ENCODE results near the gene QKI.

QKI gene

DNA sequence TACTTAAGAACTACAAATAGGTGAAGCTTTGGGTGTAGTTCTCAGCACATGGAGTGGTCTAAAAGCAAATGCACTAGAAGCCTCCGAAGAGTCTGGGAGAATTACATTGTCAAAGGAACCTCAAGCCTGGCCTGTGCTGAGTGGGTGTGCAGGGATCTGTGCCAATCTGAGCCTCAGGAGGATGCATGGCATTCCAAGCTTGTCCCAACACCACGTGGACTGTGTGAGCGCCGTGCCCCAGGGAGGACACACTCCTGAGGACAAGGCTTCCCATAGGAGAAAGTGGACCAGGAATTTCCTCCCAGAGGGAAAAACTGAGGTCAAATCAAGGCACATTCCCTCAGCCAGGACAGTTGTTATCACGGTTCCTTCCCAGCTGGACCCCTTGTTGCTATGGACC, 185.8 kb downstream of the QKI start:
- DNase-seq (ENCODE audit: insufficient read length, low spot score) (no peak), FAIRE-seq (no peak)
- no peak for TF ChIP-seq POLR2A (IDR thresholded peaks at IDR 0.05; ENCODE audit: low read depth, low read length)

DNA sequence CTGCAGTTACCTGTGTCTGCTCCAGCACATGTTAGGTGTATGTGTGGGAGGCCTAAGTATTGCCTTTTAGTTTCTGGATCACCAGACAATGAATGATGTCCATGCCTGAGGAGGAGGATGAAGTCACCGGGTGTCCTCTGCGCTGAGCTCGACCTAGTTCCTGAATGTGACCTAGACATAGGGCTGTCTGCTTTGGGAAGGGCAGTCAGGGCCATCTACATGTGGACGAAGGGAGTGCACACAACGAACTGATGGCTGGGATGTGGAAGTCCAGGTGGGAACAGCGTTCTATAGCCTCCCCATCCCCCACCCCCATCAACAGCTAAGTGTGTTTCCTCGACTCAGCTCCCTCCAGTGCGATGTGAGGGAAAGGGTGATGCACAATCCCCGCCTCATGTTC, 186.3 kb downstream of the QKI start:
- FAIRE-seq = no peak
- TF ChIP-seq POLR2A (IDR thresholded peaks at IDR 0.05; ENCODE audit: low read depth, low read length) = no peak
- no peak for DNase-seq (ENCODE audit: insufficient read length, low spot score)

DNA sequence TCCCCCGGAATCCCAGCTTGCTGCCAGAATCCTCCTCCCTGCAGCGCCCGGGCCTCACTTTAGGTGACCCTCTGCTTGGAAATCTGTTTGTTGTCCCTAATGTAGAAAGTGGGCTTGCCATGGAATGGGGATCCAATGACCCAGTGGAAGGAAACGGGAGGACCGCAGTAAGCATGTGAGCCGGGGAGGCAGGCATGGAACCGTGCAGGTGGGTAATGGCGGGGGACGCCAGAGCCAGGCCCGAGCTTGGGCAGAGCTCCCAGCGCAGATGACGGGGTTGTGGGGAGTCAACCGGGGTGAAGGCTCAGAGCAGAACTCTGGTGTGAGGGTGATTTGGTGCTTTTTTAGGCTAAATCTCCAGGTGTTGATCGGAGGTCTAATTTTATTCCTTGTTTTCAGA, 188.3 kb downstream of the QKI start:
- no peak for DNase-seq (ENCODE audit: insufficient read length, low spot score)
- no peak for TF ChIP-seq POLR2A (IDR thresholded peaks at IDR 0.05; ENCODE audit: low read depth, low read length)
- no peak for FAIRE-seq

DNA sequence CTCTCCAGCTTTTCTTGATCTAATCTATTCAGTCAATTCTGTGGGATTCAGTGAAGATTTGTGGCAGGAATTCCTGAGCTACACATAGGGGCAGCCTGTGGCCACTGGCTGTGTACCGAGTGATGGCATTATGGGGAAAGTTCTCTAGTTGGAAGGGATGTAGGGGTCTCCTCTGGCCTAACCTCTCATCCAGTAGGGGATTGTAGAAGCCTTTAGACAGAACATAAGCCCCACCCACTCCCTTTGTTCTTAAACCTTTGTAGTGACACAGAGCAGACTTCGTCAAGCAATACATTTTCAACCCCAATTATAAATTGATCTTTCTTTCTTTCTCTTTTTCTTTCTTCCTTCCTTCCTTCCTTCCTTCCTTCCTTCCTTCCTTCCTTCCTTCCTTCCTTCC, 188.9 kb downstream of the QKI start:
- no peak for DNase-seq (ENCODE audit: insufficient read length, low spot score)
- no peak for FAIRE-seq
- no peak for TF ChIP-seq POLR2A (IDR thresholded peaks at IDR 0.05; ENCODE audit: low read depth, low read length)

DNA sequence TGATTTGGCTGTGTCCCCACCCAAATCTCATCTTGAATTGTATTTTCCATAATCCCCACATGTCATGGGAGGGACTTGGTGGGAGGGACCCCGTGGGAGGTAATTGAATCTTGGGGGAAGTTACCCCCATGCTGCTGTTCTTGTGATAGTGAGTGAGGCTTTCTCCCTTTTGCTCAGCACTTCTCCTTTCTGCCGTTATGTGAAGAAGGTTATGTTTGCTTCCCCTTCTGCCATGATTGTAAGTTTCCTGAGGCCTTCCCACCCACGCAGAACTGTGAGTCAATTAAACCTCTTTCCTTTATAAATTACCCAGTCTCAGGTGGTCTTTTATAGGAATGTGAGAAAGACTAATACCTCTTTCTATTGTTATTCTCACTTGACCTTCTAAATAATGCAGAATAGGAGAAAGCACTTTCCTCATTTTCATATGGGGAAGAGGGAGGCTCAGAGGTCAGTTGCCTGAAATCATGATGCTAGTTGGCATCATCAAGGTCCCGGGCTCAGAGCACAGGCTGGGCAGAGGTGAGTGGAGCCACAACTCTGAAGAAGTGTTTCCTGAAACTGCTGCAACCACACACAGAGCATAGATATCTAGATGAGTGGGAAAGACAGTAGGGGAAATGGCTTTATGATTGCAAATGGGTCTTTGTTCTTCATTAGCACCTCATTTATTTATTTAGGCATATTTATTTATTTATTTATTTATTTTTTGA, 191.0 kb downstream of the QKI start:
- DNase-seq (ENCODE audit: insufficient read length, low spot score) (no peak), FAIRE-seq (no peak)
- TF ChIP-seq POLR2A (IDR thresholded peaks at IDR 0.05; ENCODE audit: low read depth, low read length) = no peak

DNA sequence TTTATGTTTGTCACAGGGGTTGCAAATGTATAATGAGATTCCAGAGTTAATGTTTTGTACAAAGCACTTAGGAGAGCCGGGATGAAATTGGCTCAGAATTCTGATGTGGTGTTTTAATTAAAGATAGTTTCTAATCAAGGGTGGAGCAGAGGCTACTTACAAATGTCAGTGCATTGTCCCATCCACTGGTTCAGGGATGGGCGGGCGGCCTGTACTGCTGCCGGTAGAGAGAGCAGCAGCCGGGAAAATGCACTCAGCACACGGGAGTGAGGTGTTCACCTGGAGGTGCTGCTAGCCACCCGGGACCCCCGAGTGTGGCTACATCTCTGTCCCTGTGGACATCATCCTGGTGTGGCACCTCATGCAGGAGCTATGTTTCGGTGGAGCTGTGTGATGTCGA, 193.3 kb downstream of the QKI start:
- FAIRE-seq (no peak), DNase-seq (ENCODE audit: insufficient read length, low spot score) (no peak)
- no peak for TF ChIP-seq POLR2A (IDR thresholded peaks at IDR 0.05; ENCODE audit: low read depth, low read length)

DNA sequence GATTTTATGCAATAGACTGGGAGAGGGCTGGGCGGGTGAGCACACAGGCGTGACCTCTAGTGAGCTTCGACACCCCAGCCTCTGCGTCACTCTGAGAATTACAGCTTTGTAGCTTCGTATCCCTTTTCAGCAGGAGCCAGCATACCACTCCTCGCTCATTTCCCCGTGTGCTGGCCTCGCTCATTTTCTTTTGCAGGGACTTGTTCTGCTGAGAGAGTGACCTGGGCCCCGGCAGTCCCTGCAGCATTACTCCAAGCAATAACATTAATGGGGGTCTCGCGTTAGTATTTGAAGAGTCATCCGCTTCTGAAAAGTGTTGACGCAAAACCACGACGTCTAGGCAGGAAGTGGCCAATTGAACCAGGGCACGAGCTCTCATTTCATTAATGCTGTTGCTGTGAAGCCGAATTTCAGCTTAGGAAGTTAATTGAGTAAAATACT, 193.7 kb downstream of the QKI start:
- no peak for TF ChIP-seq POLR2A (IDR thresholded peaks at IDR 0.05; ENCODE audit: low read depth, low read length)
- no peak for FAIRE-seq
- DNase-seq (ENCODE audit: insufficient read length, low spot score) = no peak

DNA sequence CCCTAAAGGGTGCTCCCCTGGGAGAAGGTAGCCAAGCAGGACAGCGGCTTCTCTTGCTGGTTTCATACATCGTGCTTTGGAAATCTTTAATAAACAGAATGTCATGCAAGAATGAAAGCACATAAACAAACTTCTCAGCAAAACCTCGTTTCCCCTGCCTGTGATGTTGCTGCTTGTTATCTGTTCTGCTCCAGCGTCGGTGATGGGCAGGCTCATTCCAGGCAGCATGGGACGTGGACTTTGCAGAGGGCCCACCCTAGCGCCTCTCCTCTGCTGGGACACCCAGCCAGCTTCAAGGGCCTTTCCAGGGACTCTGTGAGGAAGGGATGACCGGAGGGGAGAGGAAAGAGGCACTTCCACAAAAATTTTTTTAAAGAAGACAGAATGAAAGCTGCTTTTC, 197.7 kb downstream of the QKI start:
- no peak for TF ChIP-seq POLR2A (IDR thresholded peaks at IDR 0.05; ENCODE audit: low read depth, low read length)
- DNase-seq (ENCODE audit: insufficient read length, low spot score) (no peak), FAIRE-seq (no peak)

DNA sequence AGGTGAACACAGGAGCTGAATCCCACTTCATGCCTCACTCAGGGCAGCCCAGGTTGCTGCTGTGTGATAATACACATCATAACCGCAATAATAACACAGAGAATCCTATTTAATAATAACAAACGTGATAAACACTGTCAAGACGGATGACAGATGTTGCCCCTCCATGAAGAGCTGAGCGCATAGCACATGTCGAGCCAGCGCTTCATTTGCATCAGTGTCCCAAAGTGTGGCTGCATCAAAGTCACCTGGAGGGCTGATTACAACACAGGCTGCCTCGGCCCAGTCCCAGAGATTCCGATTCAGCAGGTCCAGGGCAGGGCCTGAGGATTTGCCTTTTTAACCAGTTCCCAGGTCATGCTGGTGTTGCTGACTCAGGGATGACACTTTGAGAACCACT, 198.5 kb downstream of the QKI start:
- no peak for TF ChIP-seq POLR2A (IDR thresholded peaks at IDR 0.05; ENCODE audit: low read depth, low read length)
- no peak for FAIRE-seq
- DNase-seq (ENCODE audit: insufficient read length, low spot score) = no peak

DNA sequence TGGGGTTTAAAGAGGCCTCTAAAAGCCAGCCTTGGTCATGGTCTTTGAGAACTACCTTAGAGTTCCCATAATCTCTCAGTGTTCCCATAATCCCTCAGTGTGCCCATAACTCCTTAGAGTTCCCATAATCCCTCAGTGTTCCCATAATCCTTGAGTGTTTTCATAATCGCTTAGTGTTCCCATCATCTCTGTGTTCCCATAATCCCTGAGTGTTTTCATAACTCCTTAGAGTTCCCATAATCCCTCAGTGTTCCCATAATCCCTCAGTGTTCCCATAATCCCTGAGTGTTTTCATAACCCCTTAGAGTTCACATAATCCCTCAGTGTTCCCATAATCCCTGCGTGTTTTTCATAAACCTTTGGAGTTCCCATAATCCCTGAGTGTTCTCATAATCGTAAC, 199.2 kb downstream of the QKI start:
- no peak for DNase-seq (ENCODE audit: insufficient read length, low spot score)
- no peak for FAIRE-seq
- no peak for TF ChIP-seq POLR2A (IDR thresholded peaks at IDR 0.05; ENCODE audit: low read depth, low read length)

DNA sequence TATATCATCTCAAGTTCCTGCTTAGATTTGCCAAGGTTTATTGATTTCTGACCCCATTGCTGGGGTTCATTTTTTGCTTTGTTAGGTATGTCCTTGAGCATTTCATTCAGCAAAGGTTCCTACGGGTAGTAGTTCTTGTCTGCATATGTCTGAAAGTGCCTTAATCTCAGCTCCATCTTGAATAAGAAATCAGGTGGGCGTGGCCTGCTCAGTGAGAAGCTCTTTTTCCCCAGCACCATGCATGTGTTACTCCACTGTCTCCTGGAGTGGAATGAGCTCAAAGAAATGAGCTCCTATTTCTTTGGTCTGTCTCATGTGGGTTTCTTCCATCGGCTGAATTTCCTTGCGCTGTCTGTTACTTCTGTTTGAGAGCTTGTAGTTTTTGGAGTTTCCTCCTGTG, 201.9 kb downstream of the QKI start:
- no peak for FAIRE-seq
- TF ChIP-seq POLR2A (IDR thresholded peaks at IDR 0.05; ENCODE audit: low read depth, low read length) = no peak
- no peak for DNase-seq (ENCODE audit: insufficient read length, low spot score)

DNA sequence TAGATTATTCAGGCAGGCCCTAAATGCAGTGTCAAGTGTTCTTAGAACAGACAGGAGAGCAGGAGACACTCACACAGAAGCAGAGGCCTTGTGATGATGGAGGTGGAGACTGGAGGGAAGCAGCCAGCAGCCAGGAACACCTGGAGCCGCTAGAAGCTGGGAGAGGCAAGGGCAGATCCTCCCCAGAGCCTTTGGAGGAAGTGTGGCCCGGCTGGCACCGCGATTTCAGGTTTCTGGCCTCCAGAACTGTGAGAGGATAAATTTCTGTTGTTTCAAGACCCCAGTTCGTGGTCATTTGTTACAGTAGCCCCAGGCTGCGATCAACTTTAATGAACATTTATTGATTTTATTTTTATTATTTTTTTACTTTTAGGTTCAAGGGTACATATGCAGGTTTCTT, 203.0 kb downstream of the QKI start:
- no peak for DNase-seq (ENCODE audit: insufficient read length, low spot score)
- no peak for FAIRE-seq
- no peak for TF ChIP-seq POLR2A (IDR thresholded peaks at IDR 0.05; ENCODE audit: low read depth, low read length)

DNA sequence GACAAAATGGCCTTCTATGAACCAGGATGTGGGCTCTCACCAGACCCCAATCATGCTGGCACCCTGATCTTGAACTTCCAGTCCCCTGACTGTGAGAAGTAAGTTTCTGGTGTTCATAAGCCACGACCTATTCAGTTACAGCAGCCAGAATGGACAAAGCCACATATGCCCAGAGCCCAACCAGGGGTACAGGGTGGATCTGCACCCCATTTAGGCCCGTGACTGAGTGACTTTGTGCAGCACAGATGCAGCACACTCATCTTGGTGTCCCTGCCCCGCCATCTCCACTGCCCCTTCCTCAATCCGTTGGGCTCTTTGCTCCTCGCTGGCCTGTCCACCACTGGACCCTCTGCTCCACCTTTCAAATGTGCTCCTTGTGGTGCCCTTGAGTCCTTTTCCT, 205.6 kb downstream of the QKI start:
- DNase-seq (ENCODE audit: insufficient read length, low spot score) = no peak
- FAIRE-seq = no peak
- no peak for TF ChIP-seq POLR2A (IDR thresholded peaks at IDR 0.05; ENCODE audit: low read depth, low read length)

DNA sequence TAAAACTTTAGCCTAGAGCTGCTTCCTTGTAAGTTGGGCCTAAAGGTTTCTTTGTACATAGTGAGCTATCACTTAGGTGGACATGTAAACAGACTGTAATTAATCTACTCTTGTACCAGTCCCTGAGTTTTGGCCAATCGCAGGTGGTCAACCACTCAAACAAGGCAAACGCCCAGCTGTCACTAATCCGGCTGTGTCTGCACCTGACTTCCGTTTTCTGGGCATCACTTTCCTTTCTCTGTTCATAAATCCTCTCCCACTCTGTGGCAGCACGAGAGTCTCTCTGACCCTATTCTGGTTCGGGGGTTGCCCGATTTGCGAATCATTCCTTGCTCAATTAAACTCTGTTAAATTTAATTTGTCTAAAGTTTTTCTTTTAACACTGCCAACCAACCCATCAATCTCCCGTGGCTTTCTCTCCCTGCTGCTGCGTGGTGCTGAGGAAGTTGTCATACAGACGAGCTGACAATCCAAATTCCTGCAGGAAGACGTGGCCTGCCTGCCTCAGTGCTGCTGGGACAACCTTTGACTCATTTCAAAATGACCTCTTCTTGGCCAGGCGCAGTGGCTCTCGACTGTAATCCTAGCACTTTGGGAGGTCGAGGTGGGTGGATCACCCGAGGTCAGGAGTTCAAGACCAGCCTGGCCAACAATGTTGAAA, 206.3 kb downstream of the QKI start:
- FAIRE-seq (no peak), DNase-seq (ENCODE audit: insufficient read length, low spot score) (no peak)
- TF ChIP-seq POLR2A (IDR thresholded peaks at IDR 0.05; ENCODE audit: low read depth, low read length) = no peak

DNA sequence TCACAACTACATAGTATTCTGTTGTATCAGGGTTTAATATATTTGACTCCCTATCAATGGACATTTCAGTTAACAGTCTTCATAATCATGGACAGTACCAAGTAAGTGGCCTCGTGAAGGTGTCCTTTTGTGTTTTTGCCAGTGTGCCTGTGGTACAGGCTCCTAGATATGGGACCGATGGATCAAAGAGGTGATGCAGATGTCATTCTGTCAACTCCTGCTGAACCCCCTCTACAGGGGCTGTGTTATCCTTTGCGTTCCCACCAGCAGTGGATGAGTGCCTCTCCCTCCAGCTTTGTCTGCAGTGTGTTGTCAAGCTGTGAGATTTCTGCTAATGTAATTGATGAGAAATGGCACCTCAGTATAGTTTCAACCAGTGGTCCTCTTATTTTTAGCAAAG, 210.7 kb downstream of the QKI start:
- FAIRE-seq (no peak), DNase-seq (ENCODE audit: insufficient read length, low spot score) (no peak)
- no peak for TF ChIP-seq POLR2A (IDR thresholded peaks at IDR 0.05; ENCODE audit: low read depth, low read length)
